PC-3 (cell line): Measurements from ENCODE around the gene DCDC1. TPM values are rescaled to one million over a fixed set of nuclear protein-coding genes. Genes with fewer than 3 reads are reported as not detected.

ENCODE experiments used
- ATAC-seq: fragments of 200-7000 bp; cut with Tn5 transposase; 2 replicates; pipeline ENCODE4 v1.9.1; 2020; ENCODE audit warnings: mild to moderate bottlenecking, moderate library complexity
- BruUV-seq: library from RNA; stranded (reverse); fragments of 400-500 nt; replicated peaks from 2 replicates; lab custom pipeline; 2021; lab: Mats Ljungman, UMichigan
- CTCF ChIA-PET: fragments of 300-600 bp; sonication (Branson Sonifier 250); formaldehyde crosslinking; loops from one replicate; lab custom pipeline; 2022; ENCODE audit warnings: antibody characterized with exemption; lab: Charles Lee
- POLR2A ChIA-PET: fragments of 300-600 bp; sonication (Branson Sonifier 250); formaldehyde crosslinking; loops from one replicate; lab custom pipeline; 2022; ENCODE audit warnings: antibody characterized with exemption; ENCODE audit not compliant: unreplicated experiment; lab: Charles Lee
- DNase-seq: peaks from one replicate; pipeline ENCODE4 v3.0.0-alpha.2; 2015
- H2AFZ ChIP-seq: fragments of 300-600 bp; sonication (generic); 2 replicates; pipeline ENCODE4 v1.6.0; 2016; ENCODE audit warnings: antibody characterized with exemption, low read length
- H3F3A ChIP-seq: fragments of 300-600 bp; sonication (generic); one replicate; pipeline ENCODE4 v1.6.0; 2017; ENCODE audit warnings: antibody characterized with exemption, low read length, control low read depth, mild to moderate bottlenecking; ENCODE audit not compliant: unreplicated experiment
- H3K27ac ChIP-seq: fragments of 300-600 bp; sonication (generic); 2 replicates; pipeline ENCODE4 v1.5.1; 2016; ENCODE audit warnings: mild to moderate bottlenecking, low read length
- H3K27me3 ChIP-seq: fragments of 300-600 bp; sonication (generic); 2 replicates; pipeline ENCODE4 v1.6.1; 2016; ENCODE audit warnings: low read length, mixed read lengths
- H3K36me3 ChIP-seq: fragments of 300-600 bp; sonication (generic); 2 replicates; pipeline ENCODE4 v1.6.1; 2016; ENCODE audit warnings: low read depth, mixed run types, low read length, mixed read lengths
- H3K4me1 ChIP-seq: fragments of 300-600 bp; sonication (generic); 2 replicates; pipeline ENCODE4 v1.5.1; 2016; ENCODE audit warnings: low read length; ENCODE audit not compliant: insufficient read depth
- H3K4me2 ChIP-seq: fragments of 300-600 bp; sonication (generic); 2 replicates; pipeline ENCODE4 v1.6.0; 2016; ENCODE audit warnings: low read length
- H3K4me3 ChIP-seq: fragments of 300-600 bp; sonication (generic); 2 replicates; pipeline ENCODE4 v1.5.1; 2016; ENCODE audit warnings: mild to moderate bottlenecking, low read length, mixed read lengths
- H3K79me2 ChIP-seq: fragments of 300-600 bp; sonication (generic); 2 replicates; pipeline ENCODE4 v1.6.1; 2017; ENCODE audit warnings: low read length, mixed read lengths
- H3K9ac ChIP-seq: fragments of 300-600 bp; sonication (generic); 2 replicates; pipeline ENCODE4 v1.6.0; 2016; ENCODE audit warnings: mild to moderate bottlenecking, low read length
- H3K9me2 ChIP-seq: fragments of 300-600 bp; sonication (generic); replicated peaks from 2 replicates; pipeline ENCODE4 v1.6.1; 2016; ENCODE audit warnings: mixed run types, low read length, mixed read lengths
- H3K9me3 ChIP-seq: fragments of 300-600 bp; sonication (generic); 2 replicates; pipeline ENCODE4 v1.6.1; 2016; ENCODE audit warnings: low read length, mixed read lengths
- H4K20me1 ChIP-seq: fragments of 300-600 bp; sonication (generic); 2 replicates; pipeline ENCODE4 v1.6.1; 2016; ENCODE audit warnings: low read length, mixed read lengths
- EZH2 ChIP-seq: fragments of 300-600 bp; sonication (generic); IDR thresholded peaks from one replicate; pipeline ENCODE4 v1.6.1; 2017; ENCODE audit warnings: antibody characterized with exemption, mild to moderate bottlenecking, low read length; ENCODE audit not compliant: unreplicated experiment
- EZH2phosphoT487 ChIP-seq: fragments of 300-600 bp; sonication (generic); IDR thresholded peaks from 2 replicates; pipeline ENCODE4 v1.6.1; 2018; ENCODE audit warnings: mild to moderate bottlenecking, antibody characterized with exemption, low read length, borderline replicate concordance
- intact Hi-C: fragments of 100-400 bp; cut with micrococcal nuclease; formaldehyde crosslinking; loops from 2 replicates; pipeline ENCODE4 v1.9.0; 2023
- total RNA-seq: library from RNA; depleted of rRNA; stranded (reverse); fragments of >200 nt; gene quantifications from 2 replicates; pipeline ENCODE4 v1.2.3, GENCODE V29; 2014
- TF ChIP-seq, protein P1 (sequence below): fragments of 300-600 bp; sonication (generic); conservative IDR thresholded peaks from 2 replicates; pipeline ENCODE4 v1.5.1; 2017; ENCODE audit warnings: antibody characterized with exemption, low read depth, mild to moderate bottlenecking, low read length

The DCDC1 gene
- total RNA-seq, 1 experiment from 2014 or later, result not detected

DNA sequence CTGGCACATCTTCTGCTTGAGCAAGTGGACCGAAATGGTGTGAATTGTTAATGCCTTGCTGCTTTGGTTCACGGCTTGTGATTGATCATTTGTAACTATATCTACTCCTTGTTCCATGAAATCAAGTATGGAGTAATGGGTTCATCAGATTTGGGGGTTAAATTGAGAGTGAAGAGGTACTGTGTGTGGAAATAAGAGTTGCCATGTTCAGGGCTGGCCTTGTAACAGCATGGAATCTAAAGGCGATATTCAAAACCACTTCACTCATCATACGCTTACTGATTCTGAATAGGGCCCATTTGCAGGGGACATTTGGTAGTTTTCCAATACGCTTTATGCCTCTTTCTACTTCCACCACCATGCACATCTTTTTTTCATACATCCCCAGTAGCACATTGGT lies 122.2 kb downstream of the DCDC1 start:
- Histone ChIP-seq H4K20me1 (no peaks in the 10 kb centered on the region), H3K4me3 (no peak overlapping the region), H3K9me3 (no peaks in the 10 kb centered on the region), H3K4me2 (no peak overlapping the region), H3K27ac (no peak overlapping the region), H3K9me2 (no peaks in the 10 kb centered on the region), H2AFZ (no peak overlapping the region), H3K9ac (no peak overlapping the region), H3F3A (no peaks in the 10 kb centered on the region), H3K4me1 (no peaks in the 10 kb centered on the region), H3K36me3 (no peaks in the 10 kb centered on the region), H3K79me2 (no peaks in the 10 kb centered on the region), H3K27me3 (peaks cover 45% of the 10 kb centered on the region)
- TF ChIP-seq, protein P1, sequence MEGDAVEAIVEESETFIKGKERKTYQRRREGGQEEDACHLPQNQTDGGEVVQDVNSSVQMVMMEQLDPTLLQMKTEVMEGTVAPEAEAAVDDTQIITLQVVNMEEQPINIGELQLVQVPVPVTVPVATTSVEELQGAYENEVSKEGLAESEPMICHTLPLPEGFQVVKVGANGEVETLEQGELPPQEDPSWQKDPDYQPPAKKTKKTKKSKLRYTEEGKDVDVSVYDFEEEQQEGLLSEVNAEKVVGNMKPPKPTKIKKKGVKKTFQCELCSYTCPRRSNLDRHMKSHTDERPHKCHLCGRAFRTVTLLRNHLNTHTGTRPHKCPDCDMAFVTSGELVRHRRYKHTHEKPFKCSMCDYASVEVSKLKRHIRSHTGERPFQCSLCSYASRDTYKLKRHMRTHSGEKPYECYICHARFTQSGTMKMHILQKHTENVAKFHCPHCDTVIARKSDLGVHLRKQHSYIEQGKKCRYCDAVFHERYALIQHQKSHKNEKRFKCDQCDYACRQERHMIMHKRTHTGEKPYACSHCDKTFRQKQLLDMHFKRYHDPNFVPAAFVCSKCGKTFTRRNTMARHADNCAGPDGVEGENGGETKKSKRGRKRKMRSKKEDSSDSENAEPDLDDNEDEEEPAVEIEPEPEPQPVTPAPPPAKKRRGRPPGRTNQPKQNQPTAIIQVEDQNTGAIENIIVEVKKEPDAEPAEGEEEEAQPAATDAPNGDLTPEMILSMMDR, result no peak
- TF ChIP-seq EZH2, result no peak
- TF ChIP-seq EZH2phosphoT487, result no peak
- no TSS peak for BruUV-seq
- ATAC-seq (no peak), DNase-seq (no peak)
- ChIA-PET POLR2A (no interaction called here), CTCF (no interaction called here)
- intact Hi-C loops, result loop anchor here (10.0 kb wide), 1 partner anchor 397 kb away; no protein-coding TSS in a partner anchor

DNA sequence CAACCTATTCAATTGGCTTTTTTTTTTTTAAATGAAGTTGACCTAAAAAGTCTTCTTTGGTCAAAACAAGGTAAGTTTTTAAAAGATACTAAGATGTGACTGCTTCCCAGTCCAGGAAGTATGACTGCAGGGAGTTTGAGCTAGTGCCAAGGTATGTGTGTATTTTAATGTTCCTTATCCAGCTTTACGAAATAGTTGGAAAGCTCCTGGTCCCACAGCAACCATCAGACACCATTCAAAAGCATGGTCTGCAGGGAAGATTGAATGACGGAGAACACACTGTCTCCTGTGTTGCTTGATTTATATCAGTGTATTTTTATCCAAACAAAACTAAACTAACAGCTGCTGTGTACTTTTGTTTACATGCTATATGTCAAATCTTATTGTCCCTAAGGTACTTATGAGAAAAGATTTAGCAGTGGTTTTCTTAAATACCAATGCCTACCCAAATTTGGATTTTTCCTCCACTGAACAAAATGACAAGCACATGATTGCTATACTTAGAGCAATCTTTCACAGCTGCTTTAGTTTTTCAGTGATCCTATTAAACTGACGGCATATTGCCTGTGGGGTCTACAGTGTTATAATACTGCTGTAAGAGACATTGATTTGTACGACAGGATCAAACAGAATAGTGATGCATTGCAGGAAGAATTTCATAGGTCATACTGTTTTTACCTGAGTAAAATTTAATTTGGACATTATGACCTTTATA lies 122.9 kb downstream of the DCDC1 start:
- Histone ChIP-seq H3K9ac (no peak overlapping the region), H3K4me1 (no peaks in the 10 kb centered on the region), H3K9me2 (no peaks in the 10 kb centered on the region), H3K79me2 (no peaks in the 10 kb centered on the region), H3F3A (no peaks in the 10 kb centered on the region), H3K9me3 (no peaks in the 10 kb centered on the region), H4K20me1 (no peaks in the 10 kb centered on the region), H3K27me3 (peaks cover 40% of the 10 kb centered on the region), H3K4me2 (no peak overlapping the region), H3K4me3 (no peak overlapping the region), H2AFZ (no peak overlapping the region), H3K27ac (no peak overlapping the region), H3K36me3 (no peaks in the 10 kb centered on the region)
- no peak for DNase-seq
- TF ChIP-seq, protein P1, result no peak
- TF ChIP-seq EZH2phosphoT487 (no peak), EZH2 (no peak)
- BruUV-seq, result no TSS peak
- no peak for ATAC-seq
- intact Hi-C loops, result loop anchor here (10.0 kb wide), 1 partner anchor 398 kb away; no protein-coding TSS in a partner anchor
- CTCF ChIA-PET, result no interaction called here
- POLR2A ChIA-PET, result no interaction called here

DNA sequence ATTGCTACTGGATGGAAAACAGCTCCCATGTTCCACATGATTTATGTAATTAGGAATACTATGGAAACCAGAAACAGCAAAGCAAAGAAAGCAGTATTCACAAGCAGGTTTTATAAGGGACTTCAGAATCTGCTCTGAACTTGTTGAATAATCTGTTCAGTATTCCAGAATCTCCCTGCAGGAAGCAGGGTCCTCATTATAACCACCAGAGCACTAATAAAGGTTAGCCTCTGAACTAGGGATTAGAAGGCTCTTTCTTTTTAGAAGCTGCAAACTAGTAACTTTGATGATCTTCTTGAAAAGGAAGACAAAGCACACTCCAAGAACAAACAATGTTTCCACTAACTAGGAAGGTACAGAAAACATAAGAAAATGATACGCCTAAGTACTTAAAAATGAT lies 125.8 kb downstream of the DCDC1 start:
- Histone ChIP-seq H2AFZ (no peak overlapping the region), H3K4me2 (no peak overlapping the region), H3K4me3 (no peak overlapping the region), H3K27ac (no peak overlapping the region), H3K36me3 (no peaks in the 10 kb centered on the region), H3K9ac (no peak overlapping the region), H3K9me3 (no peaks in the 10 kb centered on the region), H4K20me1 (no peaks in the 10 kb centered on the region), H3K9me2 (no peaks in the 10 kb centered on the region), H3K27me3 (peaks cover 23% of the 10 kb centered on the region), H3K4me1 (no peaks in the 10 kb centered on the region), H3K79me2 (no peaks in the 10 kb centered on the region), H3F3A (no peaks in the 10 kb centered on the region)
- DNase-seq (no peak), ATAC-seq (no peak)
- TF ChIP-seq EZH2 (no peak), EZH2phosphoT487 (no peak)
- TF ChIP-seq, protein P1, result no peak
- ChIA-PET POLR2A (no interaction called here), CTCF (no interaction called here)
- intact Hi-C loops, result loop anchor here (5.0 to 10.0 kb wide), 2 partner anchors 124 to 401 kb away; partner anchors contain the start of genes DCDC1 and DNAJC24
- BruUV-seq, result no TSS peak
